AG04449 (cell line): Measurements from ENCODE around the gene NOL4L.

Source experiments
- CTCF ChIA-PET: fragments of 350-600 bp; formaldehyde crosslinking; extraction: SDS; loops from one replicate; lab custom pipeline; 2021; ENCODE audit warnings: antibody characterized with exemption; lab: Yijun Ruan, JAX
- POLR2A ChIA-PET: fragments of 400-600, 350-600 bp; formaldehyde crosslinking; extraction: SDS; loops from one replicate; lab custom pipeline; 2020; ENCODE audit warnings: antibody characterized with exemption, inconsistent platforms; lab: Yijun Ruan, JAX
- DNase-seq: peaks from one replicate; pipeline ENCODE4 v3.0.0-alpha.2; 2010; ENCODE audit warnings: low read depth, low spot score
- H3K4me3 ChIP-seq: 2 replicates; pipeline ENCODE4 v1.5.1; 2011; ENCODE audit warnings: low read depth, mild to moderate bottlenecking, control low read depth, low read length
- TF ChIP-seq, protein P1 (sequence below): IDR thresholded peaks from one replicate; pipeline ENCODE4 v1.5.1; 2011; ENCODE audit warnings: mild to moderate bottlenecking, moderate library complexity, low read length, control low read depth, inconsistent platforms; ENCODE audit not compliant: insufficient read depth; ENCODE audit errors: missing control alignments

NOL4L gene

DNA sequence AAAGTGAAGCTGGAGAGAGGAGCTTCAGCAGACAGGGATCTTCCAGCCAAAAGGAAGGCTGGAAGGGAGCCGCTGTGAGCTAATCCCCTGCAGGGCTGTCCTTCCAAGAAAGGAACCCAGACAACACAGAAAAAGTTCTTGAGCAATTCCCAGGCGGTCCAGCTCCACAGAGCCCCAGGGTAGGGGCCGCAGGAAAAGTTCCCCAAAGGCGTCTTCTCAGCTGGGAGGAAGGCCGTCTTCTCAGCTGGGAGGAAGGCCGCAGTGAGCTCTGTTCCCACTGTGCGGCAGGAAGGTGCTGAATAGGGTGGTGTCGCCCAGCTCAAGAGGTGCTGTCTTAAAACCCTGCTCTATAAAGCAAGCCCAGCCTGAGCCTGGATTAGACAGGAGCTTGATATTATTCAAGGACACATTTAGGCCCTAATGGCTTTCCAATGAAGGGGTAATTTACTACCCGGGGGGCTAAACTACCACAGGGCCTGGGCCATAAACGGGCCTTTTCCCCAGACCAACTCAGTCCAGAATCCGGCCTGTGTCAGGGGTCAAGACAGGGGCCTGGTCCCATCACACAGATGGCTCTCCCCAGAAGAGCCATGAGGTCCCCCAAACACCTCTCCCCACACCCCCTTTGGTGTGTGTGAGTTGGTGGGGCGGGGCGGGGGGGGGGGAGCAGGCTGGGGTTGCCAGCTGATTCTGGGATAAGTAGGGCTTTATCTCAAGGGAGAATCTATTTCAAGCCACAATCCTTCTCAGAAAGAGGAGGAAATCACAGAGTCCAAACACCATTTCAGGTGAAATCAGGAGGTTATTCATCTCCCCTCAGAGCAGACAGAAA lies 103.6 kb downstream of the NOL4L start:
- peak overlapping the region; percentile 70 for H3K4me3 ChIP-seq
- no peak for DNase-seq
- ChIA-PET CTCF (interaction anchor here (2.0 kb wide), 1 partner anchor 25 kb away, joined by 6 read pairs; no protein-coding TSS in a partner anchor), POLR2A (no interaction called here)
- TF ChIP-seq, protein P1, sequence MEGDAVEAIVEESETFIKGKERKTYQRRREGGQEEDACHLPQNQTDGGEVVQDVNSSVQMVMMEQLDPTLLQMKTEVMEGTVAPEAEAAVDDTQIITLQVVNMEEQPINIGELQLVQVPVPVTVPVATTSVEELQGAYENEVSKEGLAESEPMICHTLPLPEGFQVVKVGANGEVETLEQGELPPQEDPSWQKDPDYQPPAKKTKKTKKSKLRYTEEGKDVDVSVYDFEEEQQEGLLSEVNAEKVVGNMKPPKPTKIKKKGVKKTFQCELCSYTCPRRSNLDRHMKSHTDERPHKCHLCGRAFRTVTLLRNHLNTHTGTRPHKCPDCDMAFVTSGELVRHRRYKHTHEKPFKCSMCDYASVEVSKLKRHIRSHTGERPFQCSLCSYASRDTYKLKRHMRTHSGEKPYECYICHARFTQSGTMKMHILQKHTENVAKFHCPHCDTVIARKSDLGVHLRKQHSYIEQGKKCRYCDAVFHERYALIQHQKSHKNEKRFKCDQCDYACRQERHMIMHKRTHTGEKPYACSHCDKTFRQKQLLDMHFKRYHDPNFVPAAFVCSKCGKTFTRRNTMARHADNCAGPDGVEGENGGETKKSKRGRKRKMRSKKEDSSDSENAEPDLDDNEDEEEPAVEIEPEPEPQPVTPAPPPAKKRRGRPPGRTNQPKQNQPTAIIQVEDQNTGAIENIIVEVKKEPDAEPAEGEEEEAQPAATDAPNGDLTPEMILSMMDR = no peak

DNA sequence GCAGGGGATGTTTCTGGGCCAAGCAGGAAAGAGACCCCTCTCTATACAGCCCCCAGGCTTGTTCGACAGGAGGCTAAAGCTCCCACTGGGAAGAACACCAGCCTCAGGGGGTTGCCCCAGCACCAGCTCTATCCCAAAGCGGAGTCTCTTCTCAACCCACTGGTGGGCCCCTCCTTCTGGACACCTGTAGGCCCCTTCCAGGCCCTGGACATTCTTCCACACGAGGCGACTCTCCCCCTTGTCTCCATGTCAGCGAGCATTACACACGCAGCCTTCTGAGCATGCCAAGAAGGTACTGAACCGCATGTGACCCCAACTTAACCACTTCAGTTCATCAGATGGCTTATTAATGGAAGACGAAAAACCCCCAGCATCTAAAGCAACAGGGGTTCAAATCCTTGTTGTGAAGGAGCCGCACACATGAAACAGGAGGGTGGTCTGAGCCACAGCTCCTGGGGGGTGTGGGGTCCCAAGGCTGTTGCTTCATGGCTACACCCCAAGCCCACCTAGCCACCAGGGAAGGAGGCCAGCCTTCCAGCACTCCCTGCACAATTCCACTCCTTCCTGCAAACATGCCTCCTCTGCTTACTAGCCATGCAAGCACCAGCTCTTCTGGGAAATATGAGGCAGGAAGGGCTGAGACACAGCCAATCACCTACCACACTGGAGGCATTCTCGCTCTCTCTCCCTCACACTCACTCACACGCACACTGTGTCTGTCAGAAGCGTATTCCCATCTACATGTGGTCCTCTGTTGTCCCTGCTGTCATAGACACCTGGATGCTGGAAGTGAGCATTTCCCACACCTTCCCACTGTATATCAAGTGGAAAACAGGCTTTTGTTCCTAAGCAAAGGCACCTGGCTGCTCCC lies 104.5 kb downstream of the NOL4L start:
- H3K4me3 ChIP-seq = no peak overlapping the region; the same call in 1 of the 2 replicates
- no peak for DNase-seq
- CTCF ChIA-PET = interaction anchor here (0.6 kb wide), 1 partner anchor 139 kb away, joined by 3 read pairs; no protein-coding TSS in a partner anchor
- TF ChIP-seq, protein P1 = no peak
- POLR2A ChIA-PET = no interaction called here

DNA sequence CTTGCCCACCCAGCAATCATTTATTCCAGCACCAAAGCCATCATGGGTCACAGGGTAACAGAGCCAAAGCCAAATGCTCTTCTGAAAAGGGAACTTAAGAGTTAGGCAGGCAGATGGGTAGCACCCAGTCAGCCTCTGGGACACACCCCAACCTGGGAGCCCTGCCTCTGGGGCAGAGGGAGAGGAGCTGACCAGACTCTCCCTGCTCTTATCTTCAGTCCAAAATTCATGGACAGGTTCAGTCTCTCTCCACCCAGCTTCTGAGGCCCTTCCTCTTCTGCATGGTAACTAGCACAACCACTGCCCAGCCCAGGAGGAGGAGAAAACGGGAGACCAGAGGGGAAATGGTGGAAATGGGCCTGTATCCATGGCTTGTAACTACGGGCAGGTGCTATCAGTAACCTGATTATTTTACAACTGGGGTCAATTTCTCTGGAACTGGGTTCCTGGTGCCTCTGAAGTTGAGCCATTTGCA lies 105.4 kb downstream of the NOL4L start:
- CTCF ChIA-PET = interaction anchor here (0.6 kb wide), 1 partner anchor 139 kb away, joined by 3 read pairs; no protein-coding TSS in a partner anchor
- POLR2A ChIA-PET = no interaction called here
- H3K4me3 ChIP-seq = no peak overlapping the region
- TF ChIP-seq, protein P1 = no peak
- DNase-seq = no peak

DNA sequence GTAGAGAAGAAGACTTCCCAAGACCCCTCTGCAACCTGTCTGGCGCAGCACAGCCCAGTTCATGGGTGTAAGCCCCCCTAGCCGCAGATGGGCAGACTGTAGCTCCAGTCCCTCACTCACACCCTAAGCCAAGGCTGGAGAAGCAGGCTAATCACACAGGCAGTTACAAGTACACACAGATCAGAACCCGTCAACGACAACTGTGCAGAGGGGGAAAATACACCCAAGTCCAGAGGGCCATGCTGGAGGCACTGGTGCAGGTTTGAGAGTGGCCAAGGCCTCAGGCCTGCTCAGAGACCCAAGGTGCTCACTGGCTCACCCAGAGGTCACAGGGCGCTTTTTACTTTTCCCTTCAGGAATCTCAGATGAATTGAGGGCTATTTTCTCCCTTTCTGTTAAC lies 106.1 kb downstream of the NOL4L start:
- TF ChIP-seq, protein P1 = no peak
- ChIA-PET POLR2A (no interaction called here), CTCF (no interaction called here)

DNA sequence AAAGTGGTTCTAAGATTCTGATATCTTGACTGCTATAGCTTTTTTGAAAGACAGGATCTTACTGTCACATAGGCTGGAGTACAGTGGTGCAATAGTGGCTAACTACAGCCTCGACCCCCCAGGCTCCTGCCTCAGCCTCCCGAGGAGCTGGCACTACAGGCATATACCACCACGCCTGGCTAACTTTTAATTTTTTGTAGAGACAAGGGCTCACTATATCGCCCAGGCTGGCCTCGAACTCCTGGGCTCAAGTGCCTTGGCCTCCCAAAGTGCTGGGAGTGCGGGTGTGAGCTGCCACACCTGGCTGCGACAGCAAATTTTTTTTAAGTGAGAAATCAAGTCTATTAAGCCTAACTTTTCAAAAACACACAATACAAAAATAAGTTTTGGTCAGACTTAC lies 106.6 kb downstream of the NOL4L start:
- H3K4me3 ChIP-seq = no peak overlapping the region
- TF ChIP-seq, protein P1 = no peak
- DNase-seq = no peak
- ChIA-PET CTCF (no interaction called here), POLR2A (no interaction called here)

More for the DNA sequence above, 106.1 kb downstream of the NOL4L start:
- DNase-seq = no peak
- no peak overlapping the region for H3K4me3 ChIP-seq
